Loucy (cell line): ENCODE measurements around the gene GAS7.
"Not testable (repeated sequence)": the region's sequence is repeated elsewhere in the genome, so short reads cannot be mapped to it uniquely, and the experiment has no call there.

Source experiments
- H2AFZ ChIP-seq: fragments of 200-600 bp; sonication (generic); 2 replicates; pipeline ENCODE4 v1.6.0; 2016; ENCODE audit warnings: antibody characterized with exemption, mild to moderate bottlenecking, low read length, moderate library complexity
- H3F3A ChIP-seq: fragments of 200-600 bp; 2 replicates; pipeline ENCODE4 v1.6.0; 2016; ENCODE audit warnings: antibody characterized with exemption, low read depth, mild to moderate bottlenecking
- H3K27me3 ChIP-seq: fragments of 200-600 bp; sonication (generic); 2 replicates; pipeline ENCODE4 v1.6.1; 2014; ENCODE audit warnings: low read length, mild to moderate bottlenecking; ENCODE audit not compliant: insufficient read depth, poor library complexity, severe bottlenecking
- H3K36me3 ChIP-seq: fragments of 200-600 bp; sonication (generic); 2 replicates; pipeline ENCODE4 v1.6.1; 2016; ENCODE audit warnings: low read length; ENCODE audit not compliant: insufficient read depth
- H3K4me1 ChIP-seq: fragments of 200-600 bp; sonication (generic); 2 replicates; pipeline ENCODE4 v1.5.1; 2014; ENCODE audit warnings: low read length, mild to moderate bottlenecking; ENCODE audit not compliant: insufficient read depth, poor library complexity, severe bottlenecking
- H3K4me2 ChIP-seq: fragments of 200-600 bp; sonication (generic); 2 replicates; pipeline ENCODE4 v1.6.0; 2014; ENCODE audit warnings: antibody characterized with exemption, low read length, low read depth, mild to moderate bottlenecking; ENCODE audit not compliant: poor library complexity, severe bottlenecking
- H3K4me3 ChIP-seq: fragments of 200-600 bp; sonication (generic); 2 replicates; pipeline ENCODE4 v1.5.1; 2014; ENCODE audit warnings: low read length, mild to moderate bottlenecking, mixed read lengths; ENCODE audit not compliant: poor library complexity, severe bottlenecking
- H3K79me2 ChIP-seq: fragments of 200-600 bp; sonication (generic); 2 replicates; pipeline ENCODE4 v1.6.1; 2014; ENCODE audit warnings: low read length; ENCODE audit not compliant: insufficient read depth
- H3K9ac ChIP-seq: fragments of 200-600 bp; sonication (generic); 2 replicates; pipeline ENCODE4 v1.6.0; 2014; ENCODE audit warnings: mild to moderate bottlenecking, low read depth, low read length, moderate library complexity; ENCODE audit not compliant: poor library complexity, severe bottlenecking
- H3K9me2 ChIP-seq: fragments of 200-600 bp; sonication (generic); replicated peaks from 2 replicates; pipeline ENCODE4 v1.6.1; 2016; ENCODE audit warnings: low read depth, low read length, mixed read lengths
- H3K9me3 ChIP-seq: fragments of 200-600 bp; sonication (generic); 2 replicates; pipeline ENCODE4 v1.6.1; 2014; ENCODE audit warnings: mild to moderate bottlenecking, antibody characterized with exemption, low read length, low read depth; ENCODE audit not compliant: insufficient read depth
- H4K20me1 ChIP-seq: fragments of 200-600 bp; sonication (generic); 2 replicates; pipeline ENCODE4 v1.6.0; 2014; ENCODE audit warnings: antibody characterized with exemption, low read length, mild to moderate bottlenecking; ENCODE audit not compliant: insufficient read depth, poor library complexity, severe bottlenecking
- CTCF ChIP-seq: fragments of 200-600 bp; sonication (generic); conservative IDR thresholded peaks from 2 replicates; pipeline ENCODE4 v1.5.1; 2014; ENCODE audit warnings: mild to moderate bottlenecking, antibody characterized with exemption, low read length
- EZH2phosphoT487 ChIP-seq: fragments of 200-600 bp; IDR thresholded peaks from 2 replicates; pipeline ENCODE4 v1.6.1; 2018; ENCODE audit warnings: antibody characterized with exemption, mild to moderate bottlenecking, moderate library complexity, borderline replicate concordance

GAS7 gene

GRCh38 chr17:10058921-10059683, 139.3 kb downstream of the GAS7 start:
- Histone ChIP-seq H3K9me3 (no peaks in the 10 kb centered on the region), H2AFZ (no peak overlapping the region), H4K20me1 (no peaks in the 10 kb centered on the region), H3K27me3 (no peaks in the 10 kb centered on the region), H3K36me3 (no peaks in the 10 kb centered on the region), H3K4me1 (peaks cover 48% of the 10 kb centered on the region), H3K4me2 (no peak overlapping the region), H3K9ac (no peak overlapping the region), H3K79me2 (peaks cover 81% of the 10 kb centered on the region), H3K9me2 (no peaks in the 10 kb centered on the region), H3F3A (0 out of 2 replicates have a peak, but pooled peaks cover 5% of the 10 kb centered on the region), H3K4me3 (no peak overlapping the region)
- no peak for TF ChIP-seq CTCF
- TF ChIP-seq EZH2phosphoT487 = no peak

GRCh38 chr17:10057466-10057865, 140.9 kb downstream of the GAS7 start:
- H4K20me1 ChIP-seq, H3K9me2 ChIP-seq, H3K4me3 ChIP-seq, H3K4me2 ChIP-seq, H3K9ac ChIP-seq, H3K36me3 ChIP-seq, H3K27me3 ChIP-seq, H3F3A ChIP-seq, H3K9me3 ChIP-seq, H2AFZ ChIP-seq: not testable (repeated sequence)
- H3K79me2 ChIP-seq = peaks cover 78% of the 10 kb centered on the region
- H3K4me1 ChIP-seq = peaks cover 48% of the 10 kb centered on the region

GRCh38 chr17:10055262-10055975, 143.0 kb downstream of the GAS7 start:
- H3K36me3 ChIP-seq = no peaks in the 10 kb centered on the region
- H3K9me2 ChIP-seq = no peaks in the 10 kb centered on the region
- H3K4me1 ChIP-seq = peaks cover 52% of the 10 kb centered on the region
- H3K9me3 ChIP-seq = no peaks in the 10 kb centered on the region
- no peak for TF ChIP-seq EZH2phosphoT487
- TF ChIP-seq CTCF = no peak
- no peaks in the 10 kb centered on the region for H3K27me3 ChIP-seq
- peaks cover 76% of the 10 kb centered on the region for H3K79me2 ChIP-seq
- no peak overlapping the region for H2AFZ ChIP-seq
- H3K4me2 ChIP-seq = no peak overlapping the region
- H3K9ac ChIP-seq = no peak overlapping the region
- no peaks in the 10 kb centered on the region for H4K20me1 ChIP-seq
- no peak overlapping the region for H3K4me3 ChIP-seq
- H3F3A ChIP-seq = peaks cover 9% of the 10 kb centered on the region; the same call in 1 of the 2 replicates
